Activated naive CD4-positive, alpha-beta T cell treated with anti-CD3 and anti-CD28 coated beads for 36 hours (primary cell): Measurements from ENCODE around the gene IL12B. TPM values are rescaled to one million over a fixed set of nuclear protein-coding genes. Genes with fewer than 3 reads are reported as not detected.
"Not testable (repeated sequence)": the region's sequence is repeated elsewhere in the genome, so short reads cannot be mapped to it uniquely, and the experiment has no call there.

Experiments used
- CTCF ChIA-PET: fragments of 350-600 bp; sonication (Branson Sonifier 250); formaldehyde crosslinking; loops from one replicate; lab custom pipeline; 2021; ENCODE audit warnings: antibody characterized with exemption; lab: Charles Lee
- DNase-seq: peaks from one replicate; pipeline ENCODE4 v3.0.0-alpha.2; 2020
- H3K27ac Mint-ChIP-seq: one replicate; pipeline ENCODE4 v1.8.0; 2021; ENCODE audit warnings: mild to moderate bottlenecking, mixed read lengths
- H3K27me3 Mint-ChIP-seq: one replicate; pipeline ENCODE4 v1.8.0; 2021; ENCODE audit warnings: low read depth, mixed read lengths
- H3K36me3 Mint-ChIP-seq: one replicate; pipeline ENCODE4 v1.8.0; 2021; ENCODE audit warnings: low read depth, mixed read lengths
- H3K4me1 Mint-ChIP-seq: one replicate; pipeline ENCODE4 v1.8.0; 2021; ENCODE audit warnings: low read depth, mixed read lengths
- H3K4me3 Mint-ChIP-seq: one replicate; pipeline ENCODE4 v1.8.0; 2021; ENCODE audit warnings: mild to moderate bottlenecking, moderate library complexity, mixed read lengths
- H3K9me3 Mint-ChIP-seq: one replicate; pipeline ENCODE4 v1.8.0; 2021; ENCODE audit warnings: mixed read lengths
- intact Hi-C: fragments of 100-400 bp; cut with micrococcal nuclease; formaldehyde crosslinking; loops from one replicate; pipeline ENCODE4 v1.15.1; 2023
- total RNA-seq, 2 experiments: library from RNA; stranded (reverse); gene quantifications; one replicate each; pipeline ENCODE4 v1.2.3, GENCODE V29; 2021

The IL12B gene
- total RNA-seq: not detected

DNA sequence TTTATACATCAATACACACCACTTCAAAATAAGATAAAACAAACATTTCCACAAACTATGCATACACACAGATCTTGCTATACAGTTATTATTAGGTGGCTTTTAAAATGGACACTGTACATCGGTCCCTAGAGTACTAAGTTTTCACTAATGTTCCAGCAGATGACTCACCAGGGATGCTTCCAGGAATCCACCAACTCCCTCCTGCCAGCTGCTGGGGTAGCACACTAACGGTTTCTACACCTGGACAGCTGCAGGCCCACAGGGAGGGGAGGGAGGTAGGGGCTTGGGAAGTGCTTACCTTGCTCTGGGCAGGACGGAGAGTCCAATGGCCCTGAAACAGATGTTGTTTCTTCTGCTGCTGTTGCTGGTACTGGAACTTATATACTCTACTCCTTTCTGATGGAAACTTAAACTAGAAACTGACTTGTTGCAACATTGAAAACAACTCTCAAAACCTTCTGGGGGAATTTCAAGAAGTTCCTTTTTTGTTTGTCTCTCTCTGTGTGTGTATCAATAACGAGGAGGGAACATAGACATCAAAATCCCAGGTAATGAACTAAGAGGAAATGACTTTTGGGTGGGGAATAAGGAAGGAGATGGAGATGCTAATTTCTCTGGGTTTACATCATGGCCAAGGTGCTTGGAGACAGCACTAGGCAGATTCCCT lies at the start of gene IL12B:
Gene IL12B, minus strand, starts transcription at position 357 of the 670 bp plus-strand sequence. CDS start 3,705 bp downstream, outside the sequence.
- Mint-ChIP-seq H3K4me3 (peak within 1 kb of the TSS; percentile 52), H3K27ac (no peak within 1 kb of the TSS), H3K27me3 (no peaks in the 10 kb centered on the region), H3K4me1 (peaks cover 11% of the 10 kb centered on the region), H3K9me3 (no peaks in the 10 kb centered on the region), H3K36me3 (no peaks in the 10 kb centered on the region)
- DNase-seq: no peak
- intact Hi-C loops: loop anchor here (5.0 kb wide), 6 partner anchors 112 to 677 kb away; partner anchors contain the start of gene TTC1
- CTCF ChIA-PET: interaction anchor here (0.9 to 1.1 kb wide), 2 partner anchors 173 to 658 kb away, joined by 3 read pairs; no protein-coding TSS in a partner anchor

DNA sequence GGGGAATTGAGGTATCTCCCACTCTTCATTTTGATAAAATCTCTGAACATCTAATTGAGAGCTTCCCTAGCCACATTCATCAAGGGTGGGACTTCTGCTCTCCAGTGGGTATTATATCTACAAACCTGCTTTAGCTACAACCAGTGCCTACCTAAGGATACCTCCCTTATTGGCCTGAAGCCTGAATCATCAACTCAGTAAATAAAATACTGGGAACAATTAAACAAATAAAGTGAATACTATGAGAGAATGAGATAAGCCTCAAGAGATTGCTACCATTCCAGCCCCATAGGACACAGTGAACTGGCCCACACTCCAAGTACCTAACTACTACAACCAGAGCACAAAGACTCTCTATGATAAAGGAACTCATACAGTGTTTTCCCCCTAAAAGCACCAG lies 47.4 kb upstream of the IL12B start:
- Mint-ChIP-seq H3K36me3 (peaks cover 9% of the 10 kb centered on the region), H3K4me1 (no peaks in the 10 kb centered on the region), H3K4me3 (no peak overlapping the region), H3K9me3 (peaks cover 26% of the 10 kb centered on the region), H3K27ac (no peak overlapping the region), H3K27me3 (no peaks in the 10 kb centered on the region)
- intact Hi-C loops: no loop called here
- no peak for DNase-seq
- CTCF ChIA-PET: interaction anchor here (0.6 kb wide), 2 partner anchors 12 to 13 kb away, joined by 3 to 5 read pairs; no protein-coding TSS in a partner anchor

GRCh38 chr5:159367866-159368265 lies 37.6 kb upstream of the IL12B start:
- intact Hi-C loops, H3K4me1 Mint-ChIP-seq, H3K27ac Mint-ChIP-seq: not testable (repeated sequence)

GRCh38 chr5:159366776-159367175 lies 36.5 kb upstream of the IL12B start:
- H3K27ac Mint-ChIP-seq, DNase-seq, intact Hi-C loops, H3K27me3 Mint-ChIP-seq, H3K4me3 Mint-ChIP-seq, CTCF ChIA-PET, H3K9me3 Mint-ChIP-seq, H3K36me3 Mint-ChIP-seq, H3K4me1 Mint-ChIP-seq: not testable (repeated sequence)

More at GRCh38 chr5:159367866-159368265, 37.6 kb upstream of the IL12B start:
- DNase-seq, H3K4me3 Mint-ChIP-seq, H3K27me3 Mint-ChIP-seq, CTCF ChIA-PET, H3K36me3 Mint-ChIP-seq, H3K9me3 Mint-ChIP-seq: not testable (repeated sequence)

DNA sequence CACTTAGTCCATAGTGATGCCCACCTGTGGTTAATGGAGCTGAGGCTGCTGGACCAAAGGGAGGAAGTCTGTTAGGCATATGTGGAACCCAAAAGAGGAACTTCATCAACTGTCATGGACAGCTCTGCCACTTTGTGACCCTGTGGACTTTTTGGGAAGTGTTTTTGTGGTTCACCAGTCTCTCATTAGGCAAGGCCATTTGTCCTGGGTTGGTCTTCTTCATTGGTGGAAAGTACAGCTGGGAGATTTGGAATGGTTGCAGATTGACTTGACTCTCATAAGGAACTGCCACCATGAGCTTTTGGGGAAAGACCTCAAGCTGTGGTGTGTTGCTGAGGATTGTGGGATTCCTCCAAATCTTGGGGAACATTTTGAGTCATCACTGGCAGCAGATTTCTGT lies 31.9 kb upstream of the IL12B start:
- DNase-seq: no peak
- Mint-ChIP-seq H3K4me1 (no peaks in the 10 kb centered on the region), H3K27ac (no peak overlapping the region), H3K4me3 (no peak overlapping the region), H3K9me3 (no peaks in the 10 kb centered on the region), H3K27me3 (no peaks in the 10 kb centered on the region), H3K36me3 (no peaks in the 10 kb centered on the region)
- intact Hi-C loops: no loop called here
- CTCF ChIA-PET: interaction anchor here (1.2 kb wide), 1 partner anchor 517 kb away, joined by 5 read pairs; no protein-coding TSS in a partner anchor

DNA sequence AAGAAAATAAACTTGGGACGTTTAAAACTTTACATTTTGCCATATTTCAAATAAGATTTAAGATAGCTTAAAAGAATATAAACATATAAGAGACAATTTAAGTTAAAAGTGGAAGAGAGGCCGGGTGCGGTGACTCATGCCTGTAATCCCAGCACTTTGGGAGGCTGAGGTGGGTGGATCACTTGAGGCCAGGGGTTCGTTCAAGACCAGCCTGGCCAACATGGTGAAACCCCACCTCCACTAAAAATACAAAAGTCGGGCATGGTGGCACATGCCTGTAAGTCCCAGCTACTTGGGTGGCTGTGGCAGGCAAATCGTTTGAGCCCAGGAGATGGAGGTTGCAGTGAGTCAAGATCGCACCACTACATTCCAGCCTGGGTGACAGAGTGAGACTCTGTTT lies 29.6 kb upstream of the IL12B start:
- DNase-seq, H3K9me3 Mint-ChIP-seq, H3K4me1 Mint-ChIP-seq, H3K4me3 Mint-ChIP-seq, H3K36me3 Mint-ChIP-seq, H3K27ac Mint-ChIP-seq, H3K27me3 Mint-ChIP-seq, intact Hi-C loops: not testable (repeated sequence)
- CTCF ChIA-PET: interaction anchor here (1.7 kb wide), 1 partner anchor 19 kb away, joined by 7 read pairs; no protein-coding TSS in a partner anchor

DNA sequence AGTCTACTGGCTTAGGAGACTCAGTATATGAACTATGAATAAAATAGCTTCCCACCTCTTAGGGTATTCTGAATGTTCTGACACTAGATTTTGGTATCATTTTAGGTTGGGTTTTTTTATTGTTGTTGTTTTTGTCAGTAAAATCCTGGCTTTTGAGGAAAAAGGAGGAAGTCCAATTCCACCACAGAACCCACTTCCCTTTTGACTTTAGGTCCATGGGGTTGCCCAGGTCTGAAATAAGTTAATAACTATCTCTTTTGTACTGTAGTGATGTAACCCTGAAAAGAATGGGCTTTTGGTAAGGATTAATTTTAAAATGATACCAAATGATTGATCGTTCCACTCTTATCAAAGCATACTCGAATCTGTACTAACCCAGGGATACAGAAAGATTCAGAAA lies 29.1 kb upstream of the IL12B start:
- H3K36me3 Mint-ChIP-seq: no peaks in the 10 kb centered on the region
- no peaks in the 10 kb centered on the region for H3K9me3 Mint-ChIP-seq
- no peak overlapping the region for H3K4me3 Mint-ChIP-seq
- no peak overlapping the region for H3K27ac Mint-ChIP-seq
- CTCF ChIA-PET: interaction anchor here (1.7 kb wide), 1 partner anchor 19 kb away, joined by 7 read pairs; no protein-coding TSS in a partner anchor
- peaks cover 4% of the 10 kb centered on the region for H3K27me3 Mint-ChIP-seq
- DNase-seq: no peak
- no peaks in the 10 kb centered on the region for H3K4me1 Mint-ChIP-seq
- intact Hi-C loops: no loop called here

DNA sequence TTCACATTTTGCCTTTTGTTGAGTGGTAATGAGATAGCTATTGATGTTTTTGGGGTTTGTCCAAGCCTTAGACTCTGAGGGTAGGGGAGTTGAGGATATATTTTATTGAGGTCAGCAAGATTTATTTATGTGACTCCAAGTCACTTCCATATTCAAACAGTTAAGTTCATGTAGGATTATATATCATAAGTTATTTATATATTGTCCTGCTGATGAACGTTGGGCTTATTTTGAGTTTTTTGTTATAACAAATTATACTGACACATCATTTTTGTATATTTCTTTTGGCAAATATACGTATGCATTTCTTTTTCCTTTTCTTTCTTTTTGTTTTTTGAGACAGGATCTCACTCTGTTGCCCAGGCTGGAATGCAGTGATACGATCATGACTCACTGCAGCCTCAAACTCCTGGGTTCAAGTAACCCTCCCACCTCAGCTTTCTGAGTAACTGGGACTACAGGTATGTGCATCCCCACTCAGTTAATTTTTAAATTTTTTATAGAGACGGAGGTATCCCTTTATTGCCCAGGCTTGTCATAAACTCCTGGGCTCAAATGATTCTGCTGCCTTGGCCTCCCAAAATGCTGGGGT lies 23.5 kb upstream of the IL12B start:
- DNase-seq: no peak
- Mint-ChIP-seq H3K27ac (no peak overlapping the region), H3K27me3 (peaks cover 4% of the 10 kb centered on the region), H3K4me1 (peaks cover 2% of the 10 kb centered on the region), H3K9me3 (no peaks in the 10 kb centered on the region), H3K36me3 (no peaks in the 10 kb centered on the region), H3K4me3 (no peak overlapping the region)
- CTCF ChIA-PET: no interaction called here
- intact Hi-C loops: no loop called here

GRCh38 chr5:159350644-159351043 lies 20.4 kb upstream of the IL12B start:
- H3K4me1 Mint-ChIP-seq, H3K27me3 Mint-ChIP-seq, intact Hi-C loops, H3K36me3 Mint-ChIP-seq, CTCF ChIA-PET, H3K9me3 Mint-ChIP-seq, H3K4me3 Mint-ChIP-seq, H3K27ac Mint-ChIP-seq, DNase-seq: not testable (repeated sequence)

DNA sequence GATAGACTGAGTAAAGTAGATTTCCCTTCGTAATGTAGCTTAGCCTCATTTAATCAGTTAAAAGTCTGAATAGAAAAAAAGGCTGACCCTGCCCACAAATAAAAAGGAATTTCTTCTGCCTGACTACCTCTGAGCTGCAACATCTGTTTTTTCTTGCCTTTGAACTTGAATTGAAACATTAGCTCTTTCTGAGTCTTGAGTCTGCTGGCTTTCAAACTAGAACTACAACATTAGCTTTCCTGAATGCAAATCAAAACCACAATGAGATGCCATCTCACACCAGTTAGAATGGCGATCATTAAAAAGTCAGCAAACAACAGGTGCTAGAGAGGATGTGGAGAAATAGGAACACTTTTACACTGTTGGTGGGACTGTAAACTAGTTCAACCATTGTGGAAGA lies 19.9 kb upstream of the IL12B start:
- H3K27me3 Mint-ChIP-seq, intact Hi-C loops, CTCF ChIA-PET, DNase-seq, H3K27ac Mint-ChIP-seq, H3K4me1 Mint-ChIP-seq, H3K36me3 Mint-ChIP-seq, H3K9me3 Mint-ChIP-seq, H3K4me3 Mint-ChIP-seq: not testable (repeated sequence)

GRCh38 chr5:159345861-159346260 lies 15.6 kb upstream of the IL12B start:
- H3K27ac Mint-ChIP-seq: no peak overlapping the region
- peaks cover 8% of the 10 kb centered on the region for H3K9me3 Mint-ChIP-seq
- H3K4me3 Mint-ChIP-seq: no peak overlapping the region
- intact Hi-C loops: no loop called here
- peaks cover 1% of the 10 kb centered on the region for H3K36me3 Mint-ChIP-seq
- DNase-seq: no peak
- peaks cover 12% of the 10 kb centered on the region for H3K4me1 Mint-ChIP-seq
- CTCF ChIA-PET: interaction anchor here (0.7 kb wide), 1 partner anchor 25 kb away, joined by 3 read pairs; no protein-coding TSS in a partner anchor
- H3K27me3 Mint-ChIP-seq: no peaks in the 10 kb centered on the region

- no peak overlapping the region for H3K27ac Mint-ChIP-seq
- DNase-seq: no peak
- peaks cover 8% of the 10 kb centered on the region for H3K9me3 Mint-ChIP-seq
- CTCF ChIA-PET: no interaction called here
- intact Hi-C loops: no loop called here
- H3K36me3 Mint-ChIP-seq: peaks cover 1% of the 10 kb centered on the region
- H3K27me3 Mint-ChIP-seq: no peaks in the 10 kb centered on the region
- H3K4me3 Mint-ChIP-seq: no peak overlapping the region
- peaks cover 12% of the 10 kb centered on the region for H3K4me1 Mint-ChIP-seq
These were observed 15.0 kb upstream of the IL12B start for GRCh38 chr5:159345336-159345735.
